ENCODE measurements around the gene PCSK9. TPM values are rescaled to one million over a fixed set of nuclear protein-coding genes. Genes with fewer than 3 reads are reported as not detected.
A peak's percentile ranks its signal among the peaks of the same experiment; 100 is the strongest.

PCSK9 gene
- polyA plus RNA-seq, 3 donors, result not detected

- Histone ChIP-seq H3K9ac (ENCODE audit: insufficient read depth, low read length, poor library complexity, severe bottlenecking) (no peak overlapping the region), H4K20me1 (ENCODE audit: insufficient read depth, low read length) (no peaks in the 10 kb centered on the region), H3K27me3 (ENCODE audit: control insufficient read depth in 2 of 2, insufficient read depth in 2 of 2, low read length in 2 of 2) (peaks cover 14 to 43% of the 10 kb centered on the region in 2 donors), H3K4me2 (replicated peaks; ENCODE audit: extremely low read depth, low read length, poor library complexity, severe bottlenecking) (peak overlapping the region; percentile 5), H3K79me2 (ENCODE audit: insufficient read depth, low read length) (no peaks in the 10 kb centered on the region), H2AFZ (ENCODE audit: insufficient read depth, low read depth, low read length, poor library complexity, severe bottlenecking) (peak overlapping the region; percentile 42), H3K36me3 (replicated peaks in 1 of 2; ENCODE audit: control insufficient read depth in 1 of 2, insufficient read depth in 2 of 2, low read length in 2 of 2) (no peaks in the 10 kb centered on the region), H3K9me3 (replicated peaks in 1 of 2; ENCODE audit: control insufficient read depth in 1 of 2, insufficient read depth in 1 of 2, low read length in 2 of 2) (peaks cover 0 to 9% of the 10 kb centered on the region in 2 donors), H3K4me1 (ENCODE audit: control insufficient read depth in 1 of 2, insufficient read depth in 2 of 2, low read length in 2 of 2) (peaks cover 9 to 16% of the 10 kb centered on the region in 2 donors), H3K27ac (ENCODE audit: low read depth in 1 of 2, low read length in 2 of 2) (no peak overlapping the region), H3K4me3 (replicated peaks in 1 of 3; ENCODE audit: low read depth in 2 of 3, low read length in 3 of 3) (no peak overlapping the region)
- Mint-ChIP-seq H3K4me1 (peaks cover 17% of the 10 kb centered on the region), H3K36me3 (peaks cover 0 to 3% of the 10 kb centered on the region in 2 donors), H3K4me3 (peak overlapping the region in 1 of 2 donors; percentile 77), H3K27ac (peak overlapping the region in 4 of 7 donors; percentile 24 to 71 (median 55)), H3K9me3 (peaks cover 0 to 6% (median 0%) of the 10 kb centered on the region in 7 donors), H3K27me3 (ENCODE audit: low read depth in 3 of 3) (peaks cover 38 to 59% (median 40%) of the 10 kb centered on the region in 3 donors)
- peak; percentile 64 to 77 (median 70) for DNase-seq
- peak; percentile 94 for TF ChIP-seq CTCF (IDR thresholded peaks at IDR 0.05)
- 7% methylated on average over 9 of the region's 23 CpGs for WGBS (ENCODE audit: insufficient coverage)
- intact Hi-C loops (cut with micrococcal nuclease), result loop anchor here in 1 of 2 donors (2.0 kb wide), 1 partner anchor 52 kb away; no protein-coding TSS in a partner anchor
These were observed 42.9 kb upstream of the PCSK9 start for GRCh38 chr1:54996359-54996868.

DNA sequence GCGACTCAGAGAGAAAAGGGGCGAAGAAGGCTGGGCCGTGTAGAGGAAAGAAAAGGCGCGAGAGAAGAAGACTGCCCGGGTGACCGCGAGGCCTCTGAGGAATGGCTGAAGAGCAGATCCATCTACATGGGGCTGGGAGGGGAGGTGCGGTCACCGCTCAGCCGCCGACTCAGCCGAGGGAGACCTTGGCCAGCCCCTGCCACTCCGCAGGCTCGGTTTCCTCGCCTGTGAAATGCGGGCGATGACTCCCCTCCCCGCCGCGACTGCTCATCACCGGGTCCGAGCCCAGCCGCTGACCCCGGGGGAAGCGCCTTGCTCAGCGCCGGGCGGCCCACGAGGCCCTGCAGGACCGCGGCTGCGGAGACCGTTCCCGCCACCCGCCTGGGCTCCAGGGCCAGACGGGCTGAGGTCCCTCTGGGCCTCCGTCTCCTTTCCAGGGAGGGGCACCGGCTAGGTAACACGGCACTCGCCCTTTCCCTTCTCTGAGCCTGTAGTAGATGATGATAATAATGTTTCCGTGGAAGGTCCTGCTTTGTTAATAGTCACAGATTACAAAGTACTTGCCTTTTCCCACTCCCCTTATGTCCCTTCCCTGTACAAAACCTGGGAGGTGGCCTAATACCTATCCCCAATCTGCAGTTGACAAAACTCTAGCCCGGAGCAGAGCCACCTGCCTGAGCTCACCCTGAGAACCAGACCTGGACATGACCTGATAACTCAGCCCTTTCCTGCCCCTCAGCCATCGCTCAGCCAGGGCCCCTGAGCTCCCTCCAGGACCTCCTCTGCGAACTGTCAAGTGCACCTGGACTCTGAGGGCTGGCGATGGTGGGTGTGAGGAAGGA, 42.3 kb upstream of the PCSK9 start:
- peaks cover 9 to 16% of the 10 kb centered on the region in 2 donors for H3K4me1 ChIP-seq (ENCODE audit: control insufficient read depth in 1 of 2, insufficient read depth in 2 of 2, low read length in 2 of 2)
- Mint-ChIP-seq H3K4me3 (peak overlapping the region in 1 of 2 donors; percentile 80), H3K4me1 (peaks cover 17% of the 10 kb centered on the region), H3K9me3 (peaks cover 0 to 6% (median 0%) of the 10 kb centered on the region in 7 donors), H3K27ac (no peak overlapping the region), H3K36me3 (peaks cover 0 to 3% of the 10 kb centered on the region in 2 donors), H3K27me3 (ENCODE audit: low read depth in 3 of 3) (peaks cover 38 to 59% (median 40%) of the 10 kb centered on the region in 3 donors)
- H3K27ac ChIP-seq (ENCODE audit: low read depth in 1 of 2, low read length in 2 of 2), result no peak overlapping the region
- H3K4me3 ChIP-seq (replicated peaks in 1 of 3; ENCODE audit: low read depth in 2 of 3, low read length in 3 of 3), result no peak overlapping the region
- H3K9ac ChIP-seq (ENCODE audit: insufficient read depth, low read length, poor library complexity, severe bottlenecking), result no peak overlapping the region
- H3K4me2 ChIP-seq (replicated peaks; ENCODE audit: extremely low read depth, low read length, poor library complexity, severe bottlenecking), result no peak overlapping the region
- peak overlapping the region; percentile 41 for H2AFZ ChIP-seq (ENCODE audit: insufficient read depth, low read depth, low read length, poor library complexity, severe bottlenecking)
- H3K79me2 ChIP-seq (ENCODE audit: insufficient read depth, low read length), result no peaks in the 10 kb centered on the region
- WGBS (ENCODE audit: insufficient coverage), result 9% methylated on average over 39 of the region's 46 CpGs
- TF ChIP-seq CTCF (IDR thresholded peaks at IDR 0.05), result no peak
- H3K36me3 ChIP-seq (replicated peaks in 1 of 2; ENCODE audit: control insufficient read depth in 1 of 2, insufficient read depth in 2 of 2, low read length in 2 of 2), result no peaks in the 10 kb centered on the region
- peaks cover 14 to 43% of the 10 kb centered on the region in 2 donors for H3K27me3 ChIP-seq (ENCODE audit: control insufficient read depth in 2 of 2, insufficient read depth in 2 of 2, low read length in 2 of 2)
- peak in 1 of 3 donors; percentile 8 for DNase-seq
- H4K20me1 ChIP-seq (ENCODE audit: insufficient read depth, low read length), result no peaks in the 10 kb centered on the region
- intact Hi-C loops (cut with micrococcal nuclease), result loop anchor here in 1 of 2 donors (2.0 kb wide), 1 partner anchor 52 kb away; no protein-coding TSS in a partner anchor
- H3K9me3 ChIP-seq (replicated peaks in 1 of 2; ENCODE audit: control insufficient read depth in 1 of 2, insufficient read depth in 1 of 2, low read length in 2 of 2), result peaks cover 0 to 9% of the 10 kb centered on the region in 2 donors
